Measurements from ENCODE around the gene USP40. TPM values are rescaled to one million over a fixed set of nuclear protein-coding genes. Genes with fewer than 3 reads are reported as not detected.

Gene USP40
- total RNA-seq, 4 donors from 2014 or later = 12.3 to 23.3 (median 20.1) TPM

DNA sequence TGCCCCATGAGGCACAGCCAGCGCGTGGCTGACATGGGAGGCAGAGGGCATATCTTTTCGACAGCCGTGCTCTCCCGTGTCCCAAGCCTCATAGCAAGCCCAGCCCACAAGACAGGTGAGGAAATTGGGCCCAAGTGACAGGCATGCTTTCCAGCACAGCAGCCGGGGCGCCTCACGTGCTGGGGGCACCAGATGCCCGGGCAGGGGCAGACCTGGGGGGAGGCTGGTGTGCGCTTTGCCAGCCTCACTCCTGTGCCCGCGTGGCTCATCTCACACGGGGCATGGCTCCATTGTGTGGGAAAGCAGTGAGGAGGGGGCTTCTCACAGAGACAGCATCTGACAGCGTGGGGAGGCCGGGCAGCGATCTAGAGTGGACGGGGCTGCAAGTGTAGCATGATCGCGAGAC, 93.2 kb downstream of the USP40 start:
- Histone ChIP-seq H3K36me3 (peaks cover 12 to 82% (median 52%) of the 10 kb centered on the region in 4 donors), H3K4me1 (peaks cover 14 to 29% (median 22%) of the 10 kb centered on the region in 4 donors), H3K4me3 (no peak overlapping the region), H3K27ac (replicated peaks in 1 of 4) (no peak overlapping the region), H3K9me3 (no peaks in the 10 kb centered on the region), H3K27me3 (no peaks in the 10 kb centered on the region)
- WGBS = 95% methylated on average over 17 of the region's 19 CpGs
- no peak for TF ChIP-seq EP300 (IDR thresholded peaks at IDR 0.05)
- no peak for TF ChIP-seq POLR2A (IDR thresholded peaks at IDR 0.05; ENCODE audit: low read depth)
- no peak for TF ChIP-seq POLR2AphosphoS5 (IDR thresholded peaks at IDR 0.05)
- TF ChIP-seq, protein P1, sequence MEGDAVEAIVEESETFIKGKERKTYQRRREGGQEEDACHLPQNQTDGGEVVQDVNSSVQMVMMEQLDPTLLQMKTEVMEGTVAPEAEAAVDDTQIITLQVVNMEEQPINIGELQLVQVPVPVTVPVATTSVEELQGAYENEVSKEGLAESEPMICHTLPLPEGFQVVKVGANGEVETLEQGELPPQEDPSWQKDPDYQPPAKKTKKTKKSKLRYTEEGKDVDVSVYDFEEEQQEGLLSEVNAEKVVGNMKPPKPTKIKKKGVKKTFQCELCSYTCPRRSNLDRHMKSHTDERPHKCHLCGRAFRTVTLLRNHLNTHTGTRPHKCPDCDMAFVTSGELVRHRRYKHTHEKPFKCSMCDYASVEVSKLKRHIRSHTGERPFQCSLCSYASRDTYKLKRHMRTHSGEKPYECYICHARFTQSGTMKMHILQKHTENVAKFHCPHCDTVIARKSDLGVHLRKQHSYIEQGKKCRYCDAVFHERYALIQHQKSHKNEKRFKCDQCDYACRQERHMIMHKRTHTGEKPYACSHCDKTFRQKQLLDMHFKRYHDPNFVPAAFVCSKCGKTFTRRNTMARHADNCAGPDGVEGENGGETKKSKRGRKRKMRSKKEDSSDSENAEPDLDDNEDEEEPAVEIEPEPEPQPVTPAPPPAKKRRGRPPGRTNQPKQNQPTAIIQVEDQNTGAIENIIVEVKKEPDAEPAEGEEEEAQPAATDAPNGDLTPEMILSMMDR (IDR thresholded peaks at IDR 0.05) = no peak
- intact Hi-C loops (cut with DNase I) = no loop called here
- no peak for DNase-seq (ENCODE audit: extremely low spot score)

DNA sequence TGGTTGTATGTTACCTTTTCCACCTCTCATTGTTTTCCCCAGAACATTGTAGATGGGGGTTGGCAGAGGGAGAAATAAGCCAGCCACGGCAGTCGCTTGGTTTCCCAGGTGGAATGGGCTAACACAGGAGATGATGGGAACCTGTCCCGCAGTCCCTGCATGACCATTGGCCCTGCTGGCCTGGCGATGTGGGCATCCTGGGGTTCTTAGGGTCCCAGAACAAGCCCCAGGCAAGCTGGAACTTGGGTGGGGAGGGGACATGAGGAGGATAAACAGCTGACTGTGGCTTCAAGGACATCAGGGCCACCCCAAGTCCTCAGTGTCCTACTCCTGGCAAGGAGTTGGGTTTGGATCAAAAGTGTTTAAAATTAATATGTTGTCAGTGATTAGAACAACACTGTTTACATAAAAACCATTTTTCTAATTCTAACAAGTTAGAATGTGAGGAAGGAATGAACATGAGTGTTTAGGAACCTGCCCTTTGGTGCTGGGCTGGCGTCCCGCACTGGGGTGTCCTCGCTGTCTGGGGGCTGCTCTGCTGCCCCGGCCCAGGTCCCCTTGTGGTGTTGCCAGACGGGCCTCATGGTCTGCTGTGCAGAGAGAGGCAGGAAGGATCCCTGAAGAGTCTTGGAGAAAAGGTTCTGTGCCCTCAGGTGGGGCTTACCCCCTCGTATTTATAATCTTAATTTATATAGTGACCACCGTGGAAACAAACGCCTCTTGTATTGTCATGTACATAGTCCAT, 95.1 kb downstream of the USP40 start:
- no peaks in the 10 kb centered on the region for H3K27me3 ChIP-seq
- no peak overlapping the region for H3K4me3 ChIP-seq
- no peaks in the 10 kb centered on the region for H3K9me3 ChIP-seq
- peak overlapping the region in 1 of 4 donors; percentile 26 for H3K27ac ChIP-seq (replicated peaks in 1 of 4)
- TF ChIP-seq EP300 (IDR thresholded peaks at IDR 0.05) (no peak), POLR2AphosphoS5 (IDR thresholded peaks at IDR 0.05) (no peak), POLR2A (IDR thresholded peaks at IDR 0.05; ENCODE audit: low read depth) (no peak)
- TF ChIP-seq, protein P1 (IDR thresholded peaks at IDR 0.05) = no peak
- DNase-seq (ENCODE audit: extremely low spot score) = no peak
- H3K36me3 ChIP-seq = peaks cover 4 to 81% (median 51%) of the 10 kb centered on the region in 4 donors
- intact Hi-C loops (cut with DNase I) = no loop called here
- 94% methylated on average over 12 of the region's 12 CpGs for WGBS
- peaks cover 14 to 29% (median 22%) of the 10 kb centered on the region in 4 donors for H3K4me1 ChIP-seq

DNA sequence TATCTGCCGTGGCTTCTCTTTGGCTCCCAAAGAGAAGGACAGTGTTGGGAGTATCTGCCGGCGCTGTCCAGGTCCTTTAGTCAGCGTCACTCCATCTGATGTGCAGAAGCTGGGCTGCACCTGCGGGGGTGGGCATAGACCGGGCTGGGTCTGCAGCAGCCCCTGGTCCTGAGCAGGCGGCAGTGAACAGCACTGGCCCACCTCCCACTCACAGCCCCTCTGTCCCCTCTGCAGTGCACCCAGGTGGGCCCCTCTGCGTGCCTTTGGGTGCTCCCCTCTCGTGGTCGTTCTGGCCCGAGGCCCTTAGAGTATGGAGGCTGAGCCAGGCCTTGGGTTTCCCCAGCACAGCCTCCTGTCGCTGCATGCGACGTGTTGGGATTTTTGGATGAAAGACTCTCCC, 95.7 kb downstream of the USP40 start:
- no peak for DNase-seq (ENCODE audit: extremely low spot score)
- Histone ChIP-seq H3K27me3 (no peaks in the 10 kb centered on the region), H3K4me1 (peaks cover 14 to 29% (median 22%) of the 10 kb centered on the region in 4 donors), H3K4me3 (no peak overlapping the region), H3K9me3 (no peaks in the 10 kb centered on the region), H3K27ac (replicated peaks in 1 of 4) (peak overlapping the region; percentile 39 to 71 (median 68)), H3K36me3 (peaks cover 4 to 77% (median 48%) of the 10 kb centered on the region in 4 donors)
- TF ChIP-seq POLR2AphosphoS5 (IDR thresholded peaks at IDR 0.05) = no peak
- TF ChIP-seq POLR2A (IDR thresholded peaks at IDR 0.05; ENCODE audit: low read depth) = no peak
- TF ChIP-seq, protein P1 (IDR thresholded peaks at IDR 0.05) = no peak
- no peak for TF ChIP-seq EP300 (IDR thresholded peaks at IDR 0.05)
- intact Hi-C loops (cut with DNase I) = no loop called here
- 83% methylated on average over 4 of the region's 14 CpGs for WGBS

DNA sequence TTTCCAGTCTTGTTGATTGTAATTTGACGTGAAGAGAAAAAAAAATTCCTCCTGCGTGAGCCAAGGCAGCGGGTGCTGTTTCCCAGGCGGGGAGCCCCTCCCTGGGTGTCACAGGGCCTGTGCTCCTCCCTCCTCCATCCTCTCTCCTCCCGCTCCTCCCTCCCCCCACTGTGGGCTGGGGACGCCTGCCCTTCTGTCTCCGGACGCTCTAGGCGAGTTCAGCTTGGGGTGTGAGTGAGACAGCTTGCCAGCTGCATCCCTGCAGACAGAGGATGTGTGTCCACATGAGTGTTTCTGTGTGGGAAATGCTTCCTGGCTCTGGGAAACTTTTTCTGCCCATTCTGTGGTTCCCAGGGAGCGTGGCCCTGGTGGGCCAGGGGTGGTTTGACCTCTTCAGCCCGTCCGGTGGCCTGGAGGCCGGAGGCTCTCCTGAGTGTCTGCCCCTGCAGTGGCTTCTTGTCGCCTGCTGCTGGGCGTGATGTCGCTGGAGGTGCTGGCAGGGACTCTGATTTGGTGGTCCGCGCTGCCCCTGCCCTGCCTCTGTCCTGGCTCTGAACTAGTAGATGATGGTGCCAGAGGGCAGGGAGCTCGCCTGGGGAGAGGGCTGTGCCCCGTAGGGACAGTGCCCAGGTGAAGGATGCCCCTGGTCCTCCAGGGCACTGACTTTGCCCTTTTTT, 96.4 kb downstream of the USP40 start:
- TF ChIP-seq EP300 (IDR thresholded peaks at IDR 0.05) (no peak), POLR2A (IDR thresholded peaks at IDR 0.05; ENCODE audit: low read depth) (no peak), POLR2AphosphoS5 (IDR thresholded peaks at IDR 0.05) (peak; percentile 27 to 58)
- TF ChIP-seq, protein P1 (IDR thresholded peaks at IDR 0.05) = no peak
- H3K4me1 ChIP-seq = peaks cover 14 to 29% (median 22%) of the 10 kb centered on the region in 4 donors
- WGBS = 75% methylated on average over 15 of the region's 20 CpGs
- H3K27ac ChIP-seq (replicated peaks in 1 of 4) = peak overlapping the region; percentile 39 to 71 (median 68)
- H3K9me3 ChIP-seq = no peaks in the 10 kb centered on the region
- peak overlapping the region; percentile 11 to 23 (median 18) for H3K4me3 ChIP-seq
- DNase-seq (ENCODE audit: extremely low spot score) = no peak
- H3K36me3 ChIP-seq = peaks cover 4 to 77% (median 44%) of the 10 kb centered on the region in 4 donors
- no peaks in the 10 kb centered on the region for H3K27me3 ChIP-seq
- intact Hi-C loops (cut with DNase I) = no loop called here

Data from esophagus muscularis mucosa (tissue), 4 donors.